Measurements from ENCODE around the gene FGFBP3.
"Not testable (repeated sequence)": the region's sequence is repeated elsewhere in the genome, so short reads cannot be mapped to it uniquely, and the experiment has no call there.

The FGFBP3 gene

GRCh38 chr10:91901784-91902677 is 7.3 kb downstream of the FGFBP3 start:
- DNase-seq (ENCODE audit: low read depth) = peak; percentile 96

GRCh38 chr10:91897421-91897820 is 11.9 kb downstream of the FGFBP3 start:
- DNase-seq (ENCODE audit: low read depth) = no peak

GRCh38 chr10:91896212-91896756 is 13.0 kb downstream of the FGFBP3 start:
- DNase-seq (ENCODE audit: low read depth) = no peak

- not testable (repeated sequence) for DNase-seq (ENCODE audit: low read depth)
These were observed 15.0 kb downstream of the FGFBP3 start for GRCh38 chr10:91894261-91894685.

GRCh38 chr10:91893051-91893450 is 16.2 kb downstream of the FGFBP3 start:
- DNase-seq (ENCODE audit: low read depth) = no peak

DNA sequence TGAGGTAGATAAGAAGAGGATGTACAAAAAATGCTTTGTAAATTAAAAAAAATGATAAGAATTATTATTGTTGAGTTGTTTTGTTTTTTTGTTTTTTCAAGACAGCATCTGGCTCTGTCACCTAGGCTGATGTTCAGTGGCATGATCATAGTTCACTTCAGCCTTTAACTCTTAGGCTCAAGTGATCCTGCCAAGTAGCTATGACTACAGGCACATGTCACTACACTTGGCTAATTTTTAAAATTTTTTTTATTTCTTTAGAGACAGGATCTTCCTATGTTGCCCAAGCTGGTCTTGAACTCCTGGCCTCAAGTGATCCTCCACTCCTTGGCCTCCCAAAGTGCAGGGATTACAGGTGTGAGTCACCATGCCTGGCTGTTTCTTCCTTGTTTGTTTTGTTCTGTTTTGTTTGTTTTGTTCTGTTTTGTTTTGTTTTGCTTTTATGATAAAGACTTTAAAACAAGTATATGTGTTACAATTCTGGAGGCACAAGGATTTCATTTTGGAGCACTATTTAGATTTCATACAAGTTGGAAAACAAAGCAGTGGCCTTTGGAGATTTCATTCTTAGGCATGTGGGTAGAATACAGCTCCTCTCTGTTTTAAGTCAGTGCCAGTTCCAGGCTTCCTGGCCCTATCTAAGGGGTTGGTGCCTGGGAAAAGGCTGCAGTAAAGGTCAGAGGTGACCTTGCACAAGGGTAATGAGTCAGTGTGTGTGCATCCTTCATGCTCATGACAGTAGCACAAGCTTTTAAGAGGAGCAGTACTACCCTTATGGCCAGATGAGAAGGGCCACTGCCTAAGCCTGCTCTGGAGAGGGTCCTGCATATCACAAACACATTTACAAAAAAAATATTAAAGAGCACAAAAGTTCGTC is 17.9 kb downstream of the FGFBP3 start:
- DNase-seq (ENCODE audit: low read depth) = peak; percentile 81

- DNase-seq (ENCODE audit: low read depth) = peak; percentile 50
These were observed 21.8 kb downstream of the FGFBP3 start for GRCh38 chr10:91887272-91888076.

DNA sequence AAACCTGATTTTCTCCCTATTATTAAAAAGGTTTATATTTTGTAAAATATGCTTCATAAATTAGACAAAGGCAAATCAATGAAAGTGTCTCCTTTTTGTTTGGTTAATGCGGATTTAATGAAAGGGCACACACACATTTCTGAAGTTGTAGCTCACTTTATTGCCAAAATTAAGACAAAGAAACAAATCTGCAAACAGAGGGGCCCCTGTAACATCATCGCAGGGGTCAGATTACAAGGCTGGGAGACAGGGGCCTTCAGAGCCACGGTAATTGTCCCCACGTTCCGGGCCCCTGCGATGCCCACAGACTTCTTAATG is 22.4 kb downstream of the FGFBP3 start:
- no peak for DNase-seq (ENCODE audit: low read depth)

DNA sequence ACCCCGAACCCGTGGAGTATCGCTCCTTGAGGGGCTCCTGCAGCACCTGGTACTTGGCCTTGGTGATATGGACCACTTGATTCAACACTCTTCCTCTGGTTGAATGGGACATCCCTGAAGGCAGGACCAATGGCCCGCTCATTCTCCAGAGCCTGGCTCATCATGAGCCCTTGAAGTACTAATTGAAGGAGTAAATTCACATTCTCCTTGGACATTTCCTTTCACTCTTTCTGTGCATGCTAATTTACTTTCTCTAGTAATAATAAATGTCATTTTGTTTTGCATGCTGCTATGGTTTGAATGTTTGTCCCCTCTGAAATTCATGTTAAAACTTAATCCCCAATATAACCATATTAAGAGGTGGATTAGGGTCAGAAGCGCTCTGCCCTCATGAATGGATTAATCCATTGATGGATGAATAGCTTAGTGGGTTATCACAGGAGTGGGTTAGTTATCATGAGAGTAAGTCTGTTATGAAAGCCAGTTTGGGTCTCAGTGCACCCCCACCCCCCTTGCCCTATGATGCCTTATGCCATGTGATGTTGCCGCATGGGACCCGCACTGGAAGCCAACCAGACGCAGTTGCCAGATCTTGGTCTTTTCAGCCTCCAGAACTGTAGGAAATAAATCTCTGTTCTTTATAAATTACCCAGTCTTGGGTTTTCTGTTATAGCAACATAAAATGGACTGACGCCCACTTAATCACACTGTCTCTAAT is 23.8 kb downstream of the FGFBP3 start:
- no peak for DNase-seq (ENCODE audit: low read depth)

GRCh38 chr10:91884536-91884935 is 24.8 kb downstream of the FGFBP3 start:
- DNase-seq (ENCODE audit: low read depth) = no peak

DNA sequence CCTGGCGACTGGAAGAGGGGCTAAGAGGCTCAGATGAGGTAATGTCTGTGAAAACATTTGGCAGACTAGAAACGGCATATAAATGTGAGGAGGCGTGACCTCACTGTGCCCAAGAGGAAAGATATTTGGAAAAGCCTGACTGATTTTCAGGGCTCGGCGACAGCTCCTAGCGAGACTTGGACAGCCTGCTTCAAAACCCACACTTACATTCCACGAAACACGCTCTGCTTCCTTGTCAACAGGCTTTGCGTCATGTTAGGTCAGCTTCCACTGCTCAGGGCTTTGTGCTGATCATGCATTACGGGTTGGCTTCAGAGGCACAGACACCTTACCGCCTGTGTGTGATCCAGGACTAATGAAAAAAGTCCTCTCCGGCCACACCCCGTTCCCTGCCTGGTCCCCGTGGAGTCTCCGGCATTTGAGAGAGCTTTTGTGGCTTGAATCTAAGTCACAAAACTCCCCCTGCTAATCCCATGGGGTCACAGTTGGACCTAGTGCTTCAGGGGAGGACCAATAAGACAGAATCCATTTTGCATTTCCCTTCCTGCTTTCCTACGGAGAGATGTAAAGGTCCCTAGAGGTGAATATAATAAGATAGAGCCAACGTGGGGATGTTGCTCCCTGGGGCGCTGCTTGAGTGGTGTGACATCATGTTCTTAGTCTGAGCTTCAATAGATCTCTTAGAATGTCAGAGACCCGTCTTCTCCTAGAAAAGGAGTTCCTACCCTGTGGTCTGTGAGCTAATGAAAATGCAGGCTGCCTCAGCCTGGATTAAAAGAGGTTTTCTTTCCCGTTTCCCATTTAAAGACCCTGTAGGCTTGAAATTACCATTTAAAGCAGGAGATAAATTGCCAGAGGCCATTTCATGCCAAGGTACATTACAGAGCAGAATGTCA is 25.5 kb downstream of the FGFBP3 start:
- DNase-seq (ENCODE audit: low read depth) = peak; percentile 55

- DNase-seq (ENCODE audit: low read depth) = no peak
These were observed 29.0 kb downstream of the FGFBP3 start for GRCh38 chr10:91880310-91880709.

GRCh38 chr10:91879515-91880170 is 29.6 kb downstream of the FGFBP3 start:
- no peak for DNase-seq (ENCODE audit: low read depth)

DNA sequence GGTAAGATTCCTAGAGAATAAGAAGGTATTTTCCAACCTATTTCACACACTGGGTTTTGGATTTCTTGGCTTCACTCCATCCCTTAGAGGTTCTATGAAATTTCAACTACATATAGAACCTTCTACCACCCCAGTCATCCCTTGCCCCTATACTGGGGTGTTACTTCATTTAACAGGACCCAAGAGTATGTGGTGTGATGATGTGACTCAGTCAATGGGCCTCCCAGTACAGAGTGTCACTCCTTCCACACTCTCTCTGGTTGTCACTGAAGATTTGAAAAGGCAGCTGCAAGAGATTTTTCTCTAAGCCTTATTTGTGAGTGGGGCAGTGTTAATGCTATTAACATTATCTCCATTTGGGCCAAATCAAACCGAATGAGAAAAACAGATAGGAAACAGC is 33.5 kb downstream of the FGFBP3 start:
- no peak for DNase-seq (ENCODE audit: low read depth)

DNA sequence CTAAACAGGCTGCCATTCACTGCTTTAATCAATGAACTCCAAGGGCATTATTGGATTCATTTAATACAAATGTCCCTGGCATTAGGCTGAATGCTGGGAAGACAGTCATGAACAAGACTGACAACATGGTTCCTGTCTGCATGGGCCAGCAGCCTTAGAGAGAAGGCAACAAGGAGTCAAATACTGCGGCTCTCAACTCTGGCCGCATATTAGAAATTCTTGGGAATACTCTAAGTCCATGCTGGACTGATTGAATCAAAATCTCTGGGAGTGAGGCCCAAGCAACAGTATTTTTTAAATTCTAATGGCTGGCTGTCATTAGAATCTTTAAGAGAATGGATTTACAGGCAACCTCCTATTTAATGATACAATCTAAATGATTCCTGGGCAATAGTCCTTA is 34.1 kb downstream of the FGFBP3 start:
- no peak for DNase-seq (ENCODE audit: low read depth)

DNA sequence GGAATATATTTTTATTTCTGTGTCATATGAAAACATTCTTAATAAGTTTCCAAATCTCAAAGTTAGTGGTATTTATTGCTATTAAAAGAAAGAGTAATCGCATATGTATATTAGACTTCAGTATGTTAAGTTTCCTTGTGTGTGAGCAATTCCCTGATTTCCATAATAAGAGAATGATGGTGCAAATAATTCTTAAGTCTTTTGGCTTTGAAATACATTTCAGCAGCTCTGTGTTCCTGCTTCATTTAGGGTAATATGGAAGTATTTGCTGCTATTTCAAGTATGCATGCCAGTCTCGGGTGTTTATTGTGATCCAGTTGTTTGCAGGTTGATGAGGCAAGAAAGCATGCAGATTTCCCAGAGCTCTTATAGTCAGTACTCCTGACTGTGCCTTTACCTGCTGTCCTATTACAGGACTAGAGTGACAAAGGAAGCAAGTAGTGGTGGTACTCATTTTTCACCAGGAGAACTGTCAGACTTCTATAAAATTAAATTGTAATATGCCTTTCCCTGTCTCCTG is 43.7 kb downstream of the FGFBP3 start:
- DNase-seq (ENCODE audit: low read depth) = no peak

DNA sequence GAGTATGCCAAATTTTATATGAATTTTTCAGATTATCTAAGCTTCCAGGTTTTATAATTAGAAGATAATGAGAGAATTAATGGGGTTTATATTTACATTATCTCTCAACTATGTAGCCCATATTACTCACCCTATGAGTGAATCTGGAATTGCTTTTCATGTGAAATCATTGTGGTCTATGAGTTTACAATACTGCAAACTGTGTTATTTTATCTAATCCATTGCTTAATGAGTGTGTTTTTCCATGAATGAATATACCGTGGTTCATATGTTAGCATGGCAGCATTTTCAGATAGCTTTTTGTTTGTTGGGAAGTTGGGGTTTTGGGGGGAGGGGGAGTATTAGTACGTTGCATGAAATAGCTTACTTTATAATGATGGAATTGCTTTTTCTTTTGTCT is 44.5 kb downstream of the FGFBP3 start:
- DNase-seq (ENCODE audit: low read depth) = peak; percentile 27

DNA sequence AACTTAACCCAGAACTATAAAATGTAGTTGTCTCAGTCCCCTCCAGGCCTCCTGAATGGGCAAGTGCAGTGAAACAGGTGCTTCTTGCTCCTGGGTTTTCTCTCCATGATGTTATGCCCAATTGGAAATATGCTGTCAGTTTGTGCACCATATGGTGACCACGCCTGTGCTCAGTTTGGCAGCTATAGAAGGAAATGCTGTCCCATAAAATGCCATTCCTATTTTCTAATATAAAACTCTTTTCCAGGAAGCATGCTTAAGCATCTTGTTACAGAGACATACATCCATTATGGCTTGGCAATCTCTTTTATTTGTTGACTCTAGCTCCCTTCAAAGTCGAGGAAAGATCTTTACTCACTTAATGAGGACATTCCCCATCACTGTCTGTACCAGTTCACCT is 45.2 kb downstream of the FGFBP3 start:
- DNase-seq (ENCODE audit: low read depth) = no peak

- DNase-seq (ENCODE audit: low read depth) = no peak
These were observed 48.4 kb downstream of the FGFBP3 start for GRCh38 chr10:91860885-91861284.

Data from iris pigment epithelial cell (primary cell).